Measurements from ENCODE around the gene SNRPD3.

The SNRPD3 gene

GRCh38 chr22:24566899-24567511, 11.2 kb downstream of the SNRPD3 start:
- no peak overlapping the region for H3K4me2 ChIP-seq (ENCODE audit: insufficient read depth, low read length, poor library complexity, severe bottlenecking)
- H3K9me3 ChIP-seq (replicated peaks in 1 of 2; ENCODE audit: control insufficient read depth in 2 of 2, insufficient read depth in 1 of 2, low read depth in 1 of 2, low read length in 2 of 2): peaks cover 0 to 3% of the 10 kb centered on the region in 2 donors
- no peak overlapping the region for H2BK12ac ChIP-seq (ENCODE audit: low read length)
- no peak overlapping the region for H4K8ac ChIP-seq (ENCODE audit: low read depth, low read length)
- no peaks in the 10 kb centered on the region for H3K4me1 ChIP-seq (ENCODE audit: control insufficient read depth in 2 of 2, insufficient read depth in 1 of 2, low read depth in 1 of 2, low read length in 2 of 2)
- H3K27ac ChIP-seq (replicated peaks; ENCODE audit: low read length): no peak overlapping the region
- no peak for DNase-seq (ENCODE audit: low spot score)
- H3K36me3 ChIP-seq (replicated peaks in 1 of 2; ENCODE audit: control insufficient read depth in 2 of 2, insufficient read depth in 2 of 2, low read length in 2 of 2): peaks cover 29 to 91% of the 10 kb centered on the region in 2 donors
- no peak overlapping the region for H3K4me3 ChIP-seq (ENCODE audit: low read length in 2 of 2)
- no peak overlapping the region for H3K14ac ChIP-seq (ENCODE audit: low read length)
- no peak overlapping the region for H3K4ac ChIP-seq (ENCODE audit: low read length)
- H3K18ac ChIP-seq (ENCODE audit: low read length): no peak overlapping the region
- no CpG with 5 or more reads among the region's 8 CpGs for WGBS, 2 donors (ENCODE audit: extremely low coverage in 2 of 2, insufficient read length in 2 of 2, insufficient replicate concordance in 1 of 2)
- no peak overlapping the region for H2BK5ac ChIP-seq (ENCODE audit: low read length)
- H3K23ac ChIP-seq (ENCODE audit: low read depth, low read length, poor library complexity): no peak overlapping the region
- H3K79me1 ChIP-seq (ENCODE audit: low read depth, low read length): peaks cover 20% of the 10 kb centered on the region
- H2AK5ac ChIP-seq (ENCODE audit: low read depth, low read length): no peak overlapping the region
- no peak overlapping the region for H2BK15ac ChIP-seq (ENCODE audit: low read length)
- H4K91ac ChIP-seq (ENCODE audit: low read depth, low read length, poor library complexity): no peak overlapping the region
- no peak overlapping the region for H2BK120ac ChIP-seq (ENCODE audit: low read depth, low read length)
- H2AFZ ChIP-seq (ENCODE audit: low read length): no peak overlapping the region
- H3K27me3 ChIP-seq (ENCODE audit: control insufficient read depth in 3 of 3, insufficient read depth in 3 of 3, low read depth in 1 of 3, low read length in 3 of 3): no peaks in the 10 kb centered on the region
- no peak overlapping the region for H3K9ac ChIP-seq (ENCODE audit: low read depth, low read length, poor library complexity)

DNA sequence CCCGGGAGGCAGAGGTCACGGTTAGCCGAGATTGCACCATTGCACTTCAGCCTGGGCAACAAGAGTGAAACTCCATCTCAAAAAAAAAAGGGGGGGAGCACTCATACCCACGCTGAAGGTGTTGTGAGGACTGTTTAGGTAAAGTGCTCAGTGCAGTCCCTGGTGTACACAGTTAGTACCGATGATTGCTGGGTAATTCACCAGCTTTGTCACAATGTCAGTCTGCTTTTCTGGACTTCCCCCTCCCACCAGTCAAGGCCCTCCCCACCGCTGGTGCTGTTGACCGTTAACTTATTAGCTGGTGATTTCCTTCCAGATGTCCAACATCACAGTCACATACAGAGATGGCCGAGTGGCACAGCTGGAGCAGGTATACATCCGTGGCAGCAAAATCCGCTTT, 11.9 kb downstream of the SNRPD3 start:
- H3K4me3 ChIP-seq (ENCODE audit: low read length in 2 of 2): no peak overlapping the region
- DNase-seq (ENCODE audit: low spot score): no peak
- H3K4ac ChIP-seq (ENCODE audit: low read length): no peak overlapping the region
- H3K14ac ChIP-seq (ENCODE audit: low read length): no peak overlapping the region
- no peak overlapping the region for H2BK15ac ChIP-seq (ENCODE audit: low read length)
- no peak overlapping the region for H4K91ac ChIP-seq (ENCODE audit: low read depth, low read length, poor library complexity)
- no peaks in the 10 kb centered on the region for H3K4me1 ChIP-seq (ENCODE audit: control insufficient read depth in 2 of 2, insufficient read depth in 1 of 2, low read depth in 1 of 2, low read length in 2 of 2)
- no peak overlapping the region for H2BK120ac ChIP-seq (ENCODE audit: low read depth, low read length)
- peaks cover 0 to 3% of the 10 kb centered on the region in 2 donors for H3K9me3 ChIP-seq (replicated peaks in 1 of 2; ENCODE audit: control insufficient read depth in 2 of 2, insufficient read depth in 1 of 2, low read depth in 1 of 2, low read length in 2 of 2)
- no peak overlapping the region for H2BK12ac ChIP-seq (ENCODE audit: low read length)
- H4K8ac ChIP-seq (ENCODE audit: low read depth, low read length): no peak overlapping the region
- H3K4me2 ChIP-seq (ENCODE audit: insufficient read depth, low read length, poor library complexity, severe bottlenecking): no peak overlapping the region
- peaks cover 32 to 93% of the 10 kb centered on the region in 2 donors for H3K36me3 ChIP-seq (replicated peaks in 1 of 2; ENCODE audit: control insufficient read depth in 2 of 2, insufficient read depth in 2 of 2, low read length in 2 of 2)
- H2AK5ac ChIP-seq (ENCODE audit: low read depth, low read length): no peak overlapping the region
- no peak overlapping the region for H2BK5ac ChIP-seq (ENCODE audit: low read length)
- no peak overlapping the region for H2AFZ ChIP-seq (ENCODE audit: low read length)
- no CpG with 5 or more reads among the region's 10 CpGs for WGBS, 2 donors (ENCODE audit: extremely low coverage in 2 of 2, insufficient read length in 2 of 2, insufficient replicate concordance in 1 of 2)
- H3K79me1 ChIP-seq (ENCODE audit: low read depth, low read length): peaks cover 20% of the 10 kb centered on the region
- H3K18ac ChIP-seq (ENCODE audit: low read length): no peak overlapping the region
- H3K27me3 ChIP-seq (ENCODE audit: control insufficient read depth in 3 of 3, insufficient read depth in 3 of 3, low read depth in 1 of 3, low read length in 3 of 3): no peaks in the 10 kb centered on the region
- no peak overlapping the region for H3K9ac ChIP-seq (ENCODE audit: low read depth, low read length, poor library complexity)
- H3K27ac ChIP-seq (replicated peaks; ENCODE audit: low read length): no peak overlapping the region
- no peak overlapping the region for H3K23ac ChIP-seq (ENCODE audit: low read depth, low read length, poor library complexity)

- no peak overlapping the region for H3K27ac ChIP-seq (replicated peaks; ENCODE audit: low read length)
- H2BK12ac ChIP-seq (ENCODE audit: low read length): no peak overlapping the region
- H3K4me3 ChIP-seq (ENCODE audit: low read length in 2 of 2): no peak overlapping the region
- H3K4ac ChIP-seq (ENCODE audit: low read length): no peak overlapping the region
- no peak overlapping the region for H4K91ac ChIP-seq (ENCODE audit: low read depth, low read length, poor library complexity)
- no peak overlapping the region for H2BK120ac ChIP-seq (ENCODE audit: low read depth, low read length)
- no peaks in the 10 kb centered on the region for H3K27me3 ChIP-seq (ENCODE audit: control insufficient read depth in 3 of 3, insufficient read depth in 3 of 3, low read depth in 1 of 3, low read length in 3 of 3)
- H3K4me1 ChIP-seq (ENCODE audit: control insufficient read depth in 2 of 2, insufficient read depth in 1 of 2, low read depth in 1 of 2, low read length in 2 of 2): no peaks in the 10 kb centered on the region
- no peak overlapping the region for H3K18ac ChIP-seq (ENCODE audit: low read length)
- H3K4me2 ChIP-seq (ENCODE audit: insufficient read depth, low read length, poor library complexity, severe bottlenecking): no peak overlapping the region
- H2BK15ac ChIP-seq (ENCODE audit: low read length): no peak overlapping the region
- WGBS, 2 donors (ENCODE audit: extremely low coverage in 2 of 2, insufficient read length in 2 of 2, insufficient replicate concordance in 1 of 2): no CpG with 5 or more reads among the region's 7 CpGs
- H2AK5ac ChIP-seq (ENCODE audit: low read depth, low read length): no peak overlapping the region
- no peak overlapping the region for H3K9ac ChIP-seq (ENCODE audit: low read depth, low read length, poor library complexity)
- no peak overlapping the region for H2BK5ac ChIP-seq (ENCODE audit: low read length)
- DNase-seq (ENCODE audit: low spot score): no peak
- no peaks in the 10 kb centered on the region for H3K9me3 ChIP-seq (replicated peaks in 1 of 2; ENCODE audit: control insufficient read depth in 2 of 2, insufficient read depth in 1 of 2, low read depth in 1 of 2, low read length in 2 of 2)
- peaks cover 32 to 87% of the 10 kb centered on the region in 2 donors for H3K36me3 ChIP-seq (replicated peaks in 1 of 2; ENCODE audit: control insufficient read depth in 2 of 2, insufficient read depth in 2 of 2, low read length in 2 of 2)
- no peak overlapping the region for H4K8ac ChIP-seq (ENCODE audit: low read depth, low read length)
- H2AFZ ChIP-seq (ENCODE audit: low read length): no peak overlapping the region
- H3K23ac ChIP-seq (ENCODE audit: low read depth, low read length, poor library complexity): no peak overlapping the region
- H3K79me1 ChIP-seq (ENCODE audit: low read depth, low read length): peaks cover 11% of the 10 kb centered on the region
- H3K14ac ChIP-seq (ENCODE audit: low read length): no peak overlapping the region
Observed at GRCh38 chr22:24571266-24571665, 15.5 kb downstream of the SNRPD3 start.

GRCh38 chr22:24576778-24577177, 21.0 kb downstream of the SNRPD3 start:
- H3K27ac ChIP-seq (replicated peaks; ENCODE audit: low read length): no peak overlapping the region
- H2BK12ac ChIP-seq (ENCODE audit: low read length): no peak overlapping the region
- DNase-seq (ENCODE audit: low spot score): no peak
- no peaks in the 10 kb centered on the region for H3K79me1 ChIP-seq (ENCODE audit: low read depth, low read length)
- H3K4me2 ChIP-seq (ENCODE audit: insufficient read depth, low read length, poor library complexity, severe bottlenecking): no peak overlapping the region
- H3K27me3 ChIP-seq (ENCODE audit: control insufficient read depth in 3 of 3, insufficient read depth in 3 of 3, low read depth in 1 of 3, low read length in 3 of 3): no peaks in the 10 kb centered on the region
- no peaks in the 10 kb centered on the region for H3K9me3 ChIP-seq (replicated peaks in 1 of 2; ENCODE audit: control insufficient read depth in 2 of 2, insufficient read depth in 1 of 2, low read depth in 1 of 2, low read length in 2 of 2)
- H2BK5ac ChIP-seq (ENCODE audit: low read length): no peak overlapping the region
- H3K14ac ChIP-seq (ENCODE audit: low read length): no peak overlapping the region
- H2BK15ac ChIP-seq (ENCODE audit: low read length): no peak overlapping the region
- H4K91ac ChIP-seq (ENCODE audit: low read depth, low read length, poor library complexity): no peak overlapping the region
- peaks cover 14 to 58% of the 10 kb centered on the region in 2 donors for H3K36me3 ChIP-seq (replicated peaks in 1 of 2; ENCODE audit: control insufficient read depth in 2 of 2, insufficient read depth in 2 of 2, low read length in 2 of 2)
- no peak overlapping the region for H3K4ac ChIP-seq (ENCODE audit: low read length)
- no peak overlapping the region for H3K18ac ChIP-seq (ENCODE audit: low read length)
- H3K4me1 ChIP-seq (ENCODE audit: control insufficient read depth in 2 of 2, insufficient read depth in 1 of 2, low read depth in 1 of 2, low read length in 2 of 2): no peaks in the 10 kb centered on the region
- H2AFZ ChIP-seq (ENCODE audit: low read length): no peak overlapping the region
- no peak overlapping the region for H2AK5ac ChIP-seq (ENCODE audit: low read depth, low read length)
- no peak overlapping the region for H3K23ac ChIP-seq (ENCODE audit: low read depth, low read length, poor library complexity)
- no peak overlapping the region for H2BK120ac ChIP-seq (ENCODE audit: low read depth, low read length)
- WGBS, 2 donors (ENCODE audit: extremely low coverage in 2 of 2, insufficient read length in 2 of 2, insufficient replicate concordance in 1 of 2): no CpG with 5 or more reads among the region's 1 CpG
- no peak overlapping the region for H3K4me3 ChIP-seq (ENCODE audit: low read length in 2 of 2)
- H4K8ac ChIP-seq (ENCODE audit: low read depth, low read length): no peak overlapping the region
- H3K9ac ChIP-seq (ENCODE audit: low read depth, low read length, poor library complexity): no peak overlapping the region
